ENCODE measurements around the gene RNU1-2.
"Not testable (repeated sequence)": the region's sequence is repeated elsewhere in the genome, so short reads cannot be mapped to it uniquely, and the experiment has no call there.

Gene RNU1-2

DNA sequence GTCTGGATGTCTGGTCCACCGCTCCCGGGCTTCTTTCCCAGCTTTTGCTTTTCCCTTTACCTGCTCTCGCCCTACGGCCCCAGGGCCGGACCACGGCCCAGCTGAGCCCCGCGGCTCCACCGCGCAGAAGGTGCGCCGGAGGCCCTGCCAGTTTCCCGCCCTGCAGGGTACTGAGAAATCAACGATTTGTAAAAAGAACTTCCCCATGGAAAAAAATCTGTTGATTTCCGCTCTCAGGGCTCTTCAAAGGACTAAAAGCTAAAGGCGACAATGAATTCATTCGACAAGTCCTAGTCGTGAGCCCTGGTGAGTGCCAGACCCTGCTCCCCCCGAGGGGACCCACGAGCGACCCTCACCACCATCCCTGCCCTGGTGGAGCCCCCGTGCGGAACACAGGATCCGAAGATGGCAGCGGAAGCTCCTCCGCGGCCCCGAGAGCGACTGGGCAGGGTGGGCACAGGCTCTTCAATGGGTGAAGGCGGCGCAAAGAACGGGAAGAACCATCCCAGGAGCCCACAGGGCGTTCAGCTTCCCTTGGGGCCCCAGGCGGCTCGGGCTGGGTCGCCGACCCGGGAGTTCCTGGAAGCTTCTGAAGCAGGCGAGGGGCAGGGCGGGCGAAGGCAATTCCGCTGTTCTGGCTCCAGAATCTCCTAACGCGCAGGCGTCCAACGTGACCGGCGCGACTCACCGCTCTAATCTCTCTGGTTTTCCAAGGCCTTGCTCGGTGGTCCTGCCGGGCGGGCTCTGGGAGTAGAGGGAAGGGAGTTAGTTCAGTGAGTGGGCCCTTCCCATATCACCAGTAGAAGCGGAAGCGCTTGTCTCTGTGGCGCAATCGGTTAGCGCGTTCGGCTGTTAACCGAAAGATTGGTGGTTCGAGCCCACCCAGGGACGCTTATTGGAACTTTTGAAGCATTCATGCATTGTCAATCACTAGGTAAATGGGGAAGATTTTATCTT is 6.6 kb upstream of the RNU1-2 start:
- no peak for DNase-seq

DNA sequence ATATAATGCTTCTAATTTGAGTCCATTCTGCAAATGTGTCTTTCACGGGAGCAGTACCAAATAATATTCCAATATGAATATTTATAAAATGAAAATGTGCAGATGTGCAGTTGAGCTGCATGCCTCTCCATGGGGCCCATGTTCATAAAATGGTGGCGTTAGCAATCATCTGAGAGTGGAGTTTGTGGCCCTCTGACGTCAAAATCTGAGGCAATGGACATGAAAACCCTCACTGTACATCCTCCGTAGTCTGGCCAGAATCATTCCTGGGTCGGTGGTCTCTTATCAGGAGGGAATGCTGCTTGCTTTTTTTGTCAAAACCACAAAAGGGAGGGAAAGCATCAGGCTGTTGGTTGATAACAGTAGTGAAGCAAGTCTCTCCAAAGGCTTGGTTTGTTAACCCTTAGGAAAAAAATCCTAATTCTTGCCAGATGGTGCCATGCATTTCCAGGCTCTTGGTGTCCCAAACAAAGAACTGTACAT is 5.2 kb upstream of the RNU1-2 start:
- DNase-seq, result not testable (repeated sequence)

DNA sequence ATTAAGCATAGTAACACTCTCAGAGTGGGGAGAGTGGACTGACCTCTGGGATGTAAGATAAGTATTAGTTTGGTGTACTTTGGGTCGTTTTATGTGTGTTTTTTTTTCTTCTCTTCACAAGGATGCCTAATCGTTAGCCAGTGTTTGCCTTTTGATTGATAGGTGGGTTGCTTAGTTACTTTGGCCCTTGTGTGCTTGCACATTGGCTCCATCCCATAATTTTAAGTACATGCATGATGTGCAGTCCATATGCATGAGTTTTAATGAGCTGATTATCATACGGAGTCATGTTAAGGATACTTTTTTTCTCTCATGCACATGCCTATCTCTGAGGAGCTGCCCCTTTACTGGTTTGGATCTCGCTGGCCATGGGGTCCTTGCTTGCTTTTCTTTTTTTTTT is 4.7 kb upstream of the RNU1-2 start:
- not testable (repeated sequence) for DNase-seq

DNA sequence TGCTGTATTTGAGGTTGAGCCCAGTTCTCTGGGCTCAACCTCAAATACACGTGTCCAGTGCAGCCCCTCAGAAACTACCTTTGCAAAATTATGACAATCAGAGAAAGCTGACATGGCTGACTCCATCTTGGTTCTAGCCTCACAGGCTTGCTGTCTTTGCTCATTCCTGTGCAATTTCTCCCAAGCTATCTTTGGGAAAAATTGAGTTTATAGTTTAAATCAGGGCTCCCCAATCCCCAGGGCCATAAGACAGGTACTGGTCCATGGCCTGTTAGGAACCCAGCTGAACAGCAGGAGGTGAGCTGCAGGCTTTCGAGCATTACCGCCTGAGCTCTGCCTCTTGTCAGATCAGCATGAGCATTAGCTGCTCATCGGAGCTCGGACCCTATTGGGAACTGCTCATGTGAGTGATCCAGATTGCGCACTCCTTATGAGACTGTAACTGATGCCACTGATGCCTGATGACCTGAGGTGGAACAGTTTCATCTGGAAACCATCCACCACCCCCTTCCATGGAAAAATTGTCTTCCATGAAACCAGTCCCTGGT is 2.7 kb upstream of the RNU1-2 start:
- not testable (repeated sequence) for DNase-seq

DNA sequence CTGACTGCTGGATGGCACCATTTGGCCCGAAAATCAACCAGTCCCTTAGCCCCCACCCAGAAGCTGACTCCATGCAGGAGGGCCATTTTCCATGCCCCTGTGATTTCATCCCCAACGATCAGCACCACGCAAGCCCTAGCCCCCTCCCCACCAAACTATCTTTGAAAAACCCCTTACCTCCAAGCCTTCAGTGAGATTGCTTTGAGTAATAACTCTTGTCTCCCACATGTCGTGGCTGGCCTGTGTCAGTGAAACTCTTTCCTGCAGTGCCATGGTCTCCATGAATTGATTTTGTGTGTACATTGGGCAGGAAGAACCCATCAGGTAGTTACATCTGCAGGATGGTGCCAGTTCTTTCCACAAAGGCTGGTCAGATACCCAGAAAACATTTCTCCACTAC is 2.0 kb upstream of the RNU1-2 start:
- DNase-seq, result not testable (repeated sequence)

DNA sequence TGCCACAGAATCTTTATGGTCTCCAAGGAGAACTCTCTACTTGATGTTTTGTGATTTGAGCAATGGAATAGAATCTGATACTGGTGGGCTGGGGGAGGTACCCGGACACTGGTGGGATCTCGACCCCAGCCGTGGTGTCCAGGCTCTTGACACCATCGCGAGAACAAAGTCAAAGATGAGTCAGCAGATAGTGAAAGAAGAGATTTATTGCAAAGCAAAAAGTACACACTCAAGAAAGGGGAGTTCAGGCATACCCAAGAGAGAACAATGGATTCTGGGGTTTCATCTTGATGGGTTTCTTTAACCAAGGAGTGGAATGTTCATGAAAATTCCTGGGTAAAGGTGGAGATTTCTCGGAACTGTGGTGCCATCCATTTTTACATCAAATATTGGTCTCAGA is 1.4 kb upstream of the RNU1-2 start:
- not testable (repeated sequence) for DNase-seq

DNA sequence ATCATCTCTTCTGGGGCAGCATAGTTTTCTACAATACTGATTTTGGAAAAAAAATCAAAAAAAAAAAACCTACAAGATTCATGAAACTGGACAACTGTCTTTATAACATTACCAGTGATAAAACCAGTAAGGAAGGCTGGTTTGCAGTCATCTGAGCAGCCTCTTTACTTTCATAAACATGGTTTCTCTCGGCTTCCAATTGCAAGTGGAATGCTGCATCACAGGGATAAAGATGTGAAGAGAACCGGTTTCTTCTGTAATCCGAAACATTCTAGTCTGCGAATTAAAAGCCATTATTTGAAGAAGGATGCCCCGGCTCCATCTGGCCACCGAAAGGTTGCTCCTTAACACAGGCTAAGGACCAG is 565 bp upstream of the RNU1-2 start:
- DNase-seq, result not testable (repeated sequence)

DNA sequence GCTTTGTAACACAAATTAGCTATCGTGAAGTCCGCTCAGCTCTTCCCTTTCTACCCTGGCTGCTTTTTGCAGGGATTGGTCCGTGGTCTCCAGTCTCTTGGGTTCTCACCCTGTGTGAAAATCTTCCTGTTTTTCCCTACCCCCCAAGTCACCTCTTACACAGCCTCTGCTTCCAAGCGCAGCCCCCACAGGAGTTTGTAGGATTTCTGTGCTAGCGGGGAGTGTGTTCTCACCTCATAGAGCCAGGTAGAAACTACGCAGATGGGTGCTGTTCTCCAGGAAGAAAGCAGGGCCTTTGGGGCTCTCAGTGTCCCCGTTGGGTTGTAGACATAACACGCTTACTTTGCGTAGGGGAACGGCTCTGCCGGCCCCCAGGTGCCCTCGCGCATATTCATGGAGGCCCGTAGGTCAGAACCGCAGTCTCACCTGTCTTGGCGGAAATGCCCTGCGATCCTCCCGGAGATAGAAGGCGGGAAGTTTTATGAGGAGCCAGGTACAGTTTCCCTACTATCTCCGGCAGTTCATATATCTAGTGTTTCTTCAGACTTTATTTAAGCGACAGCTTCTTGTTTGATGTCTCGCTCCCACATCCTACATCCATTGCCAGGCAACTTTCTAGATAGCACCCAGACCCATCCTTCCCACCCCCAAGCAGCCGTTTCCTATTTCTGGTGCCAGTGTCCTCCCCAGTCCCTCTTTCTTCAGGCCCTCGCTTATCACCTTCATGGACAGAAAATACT is 706 bp downstream of the RNU1-2 start:
- not testable (repeated sequence) for DNase-seq

DNA sequence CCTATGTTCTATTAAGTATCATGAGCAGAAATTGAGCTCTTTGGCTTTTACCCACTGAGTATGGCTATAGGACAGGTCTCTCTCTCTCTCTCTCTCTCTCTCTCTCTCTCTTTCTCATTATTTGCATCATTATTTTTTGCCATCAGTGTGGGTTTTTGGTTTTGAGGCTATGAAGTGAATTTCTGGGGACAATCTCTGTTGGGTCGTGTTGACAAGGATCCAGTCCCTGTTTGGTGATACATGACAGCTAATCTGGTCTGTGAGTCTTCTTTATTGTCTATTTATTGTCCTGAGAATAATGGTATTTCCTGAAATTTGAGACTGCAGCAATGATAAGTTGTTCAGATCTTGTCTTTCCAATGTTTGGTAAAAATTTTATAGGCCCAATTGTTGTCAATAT is 1.9 kb downstream of the RNU1-2 start:
- DNase-seq, result not testable (repeated sequence)

DNA sequence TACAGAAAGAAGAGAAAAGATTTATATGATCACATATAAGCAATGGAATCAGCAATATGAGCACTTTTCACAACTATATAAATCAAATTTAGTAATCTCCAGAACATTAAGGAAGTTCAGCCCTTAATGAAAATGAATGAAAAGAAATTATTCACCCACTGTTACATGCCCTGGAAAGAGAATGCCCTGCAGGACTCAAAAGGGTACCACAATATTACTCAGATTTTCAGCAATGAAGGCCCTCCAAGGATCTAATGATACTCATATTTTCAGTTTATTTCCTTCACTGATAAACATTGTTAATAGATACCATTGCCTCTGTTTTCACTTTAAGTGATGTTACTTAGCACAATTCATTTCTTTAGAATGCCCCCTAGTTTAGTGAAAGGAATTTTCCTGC is 2.5 kb downstream of the RNU1-2 start:
- not testable (repeated sequence) for DNase-seq

DNA sequence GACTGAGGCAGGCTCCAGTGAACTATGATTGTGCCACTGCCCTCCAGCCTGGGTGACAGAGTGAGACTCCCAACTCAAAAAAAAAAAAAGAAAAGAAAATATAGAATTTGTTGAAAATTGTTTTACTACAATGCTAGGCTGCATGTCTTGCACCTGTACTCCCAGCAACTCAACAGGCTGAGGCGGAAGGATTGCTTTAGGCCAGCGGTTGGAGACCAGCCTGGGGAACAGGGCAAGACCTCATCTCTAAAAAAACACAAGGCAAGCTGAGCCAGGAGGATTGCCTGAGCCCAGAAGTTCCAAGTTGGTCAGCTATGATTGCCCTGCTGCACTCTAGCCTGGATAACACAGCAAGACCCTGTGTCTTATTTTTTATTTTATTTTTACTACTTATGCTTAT is 3.2 kb downstream of the RNU1-2 start:
- DNase-seq, result not testable (repeated sequence)

DNA sequence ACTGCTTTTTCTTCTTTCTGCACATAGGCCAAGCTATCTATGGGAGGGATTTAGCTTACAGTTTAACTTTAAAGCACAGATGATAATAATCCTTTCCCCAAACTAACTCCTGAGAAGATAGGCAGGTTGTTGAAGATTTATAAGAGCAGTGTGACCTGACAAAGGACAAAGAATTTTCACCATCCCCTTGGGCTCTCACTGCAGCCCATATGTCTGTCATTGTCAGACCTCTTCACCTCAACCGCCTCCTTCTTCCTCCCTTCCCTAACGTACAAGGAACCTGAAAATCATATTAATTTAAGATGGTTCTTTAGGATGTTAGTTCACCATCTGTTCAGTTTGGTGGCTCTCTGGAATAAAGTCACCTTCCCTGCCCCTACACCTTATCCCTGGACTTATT is 5.0 kb downstream of the RNU1-2 start:
- DNase-seq, result no peak

DNA sequence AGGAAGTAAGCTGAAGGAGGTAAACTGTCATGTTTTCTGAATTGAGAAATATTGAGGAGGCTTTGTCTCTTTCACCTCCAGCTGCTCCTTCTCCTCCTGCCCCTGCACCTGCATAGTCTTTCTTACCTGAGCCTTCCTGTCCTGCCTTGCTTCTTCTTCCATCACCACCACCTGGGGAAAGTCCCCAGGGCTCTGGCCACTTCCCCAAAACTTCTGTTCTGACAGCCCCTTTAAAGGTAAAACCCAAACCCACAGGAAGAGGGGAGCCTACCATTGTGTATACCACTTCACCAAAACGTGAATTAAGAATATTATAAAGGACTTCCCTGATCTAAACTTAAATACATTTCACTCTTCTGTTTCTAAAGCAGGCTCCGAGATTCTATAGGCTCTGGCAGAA is 5.6 kb downstream of the RNU1-2 start:
- DNase-seq, result not testable (repeated sequence)

DNA sequence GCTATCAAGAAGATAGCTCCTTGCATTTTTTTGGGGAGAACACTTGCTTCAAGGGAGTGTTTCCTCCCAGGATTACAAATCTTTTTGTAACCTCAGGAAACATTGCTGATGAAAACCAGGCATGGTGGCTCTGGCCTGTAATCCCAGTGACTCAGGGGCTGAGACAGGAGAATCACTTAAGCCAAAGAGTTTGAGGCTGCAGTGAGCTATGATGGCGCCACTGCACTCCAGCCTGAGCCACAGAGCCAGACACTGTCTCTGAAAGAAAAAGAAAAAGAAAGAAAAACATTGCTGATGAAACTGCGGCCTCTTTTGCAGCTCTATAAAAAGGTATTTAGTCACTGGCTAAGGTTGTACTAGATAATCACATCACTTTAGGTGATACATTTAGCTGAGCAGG is 7.3 kb downstream of the RNU1-2 start:
- no peak for DNase-seq

DNA sequence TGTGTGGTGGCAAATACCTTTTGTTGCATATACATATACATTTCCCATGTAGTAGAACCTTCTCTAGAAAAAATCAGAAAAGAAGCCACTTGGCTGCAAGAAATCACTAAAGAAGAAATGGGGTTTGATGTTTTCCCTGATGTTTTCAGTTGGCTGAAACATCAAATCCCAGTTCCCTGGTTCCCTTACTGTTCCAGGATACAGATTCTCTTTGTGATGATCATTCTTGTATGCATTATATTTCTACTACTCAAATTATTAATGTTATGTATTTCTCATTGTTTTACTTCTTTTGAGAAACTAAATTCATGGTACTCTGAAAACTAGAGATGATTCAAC is 7.6 kb downstream of the RNU1-2 start:
- no peak for DNase-seq

DNA sequence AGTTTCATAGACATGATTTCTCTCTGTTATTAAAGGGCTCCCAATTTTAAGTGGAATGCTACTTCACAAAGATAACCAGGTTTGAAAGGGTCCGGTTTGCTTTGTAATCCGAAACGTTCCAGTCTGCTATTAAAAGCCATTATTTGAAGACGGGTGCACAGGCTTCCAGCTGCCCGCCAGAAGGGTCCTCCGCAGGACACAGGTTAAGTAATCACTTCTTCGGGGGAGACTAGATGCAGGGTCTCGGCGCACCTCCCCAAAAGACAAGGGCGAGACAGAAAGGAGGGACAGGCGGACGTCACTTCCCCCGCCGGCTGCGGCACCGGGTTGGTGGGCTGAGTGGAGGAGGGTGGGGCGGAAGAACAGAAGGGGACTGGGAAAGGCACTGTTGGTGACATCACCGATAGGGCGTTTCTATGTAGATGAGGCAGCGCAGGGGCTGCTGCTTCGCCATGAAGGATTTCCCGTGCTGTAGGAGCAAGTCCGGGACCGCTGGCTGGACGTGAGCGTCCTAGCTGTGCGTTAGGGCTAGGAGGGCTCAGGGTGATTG is 8.9 kb downstream of the RNU1-2 start:
- peak; percentile 91 for DNase-seq

DNA sequence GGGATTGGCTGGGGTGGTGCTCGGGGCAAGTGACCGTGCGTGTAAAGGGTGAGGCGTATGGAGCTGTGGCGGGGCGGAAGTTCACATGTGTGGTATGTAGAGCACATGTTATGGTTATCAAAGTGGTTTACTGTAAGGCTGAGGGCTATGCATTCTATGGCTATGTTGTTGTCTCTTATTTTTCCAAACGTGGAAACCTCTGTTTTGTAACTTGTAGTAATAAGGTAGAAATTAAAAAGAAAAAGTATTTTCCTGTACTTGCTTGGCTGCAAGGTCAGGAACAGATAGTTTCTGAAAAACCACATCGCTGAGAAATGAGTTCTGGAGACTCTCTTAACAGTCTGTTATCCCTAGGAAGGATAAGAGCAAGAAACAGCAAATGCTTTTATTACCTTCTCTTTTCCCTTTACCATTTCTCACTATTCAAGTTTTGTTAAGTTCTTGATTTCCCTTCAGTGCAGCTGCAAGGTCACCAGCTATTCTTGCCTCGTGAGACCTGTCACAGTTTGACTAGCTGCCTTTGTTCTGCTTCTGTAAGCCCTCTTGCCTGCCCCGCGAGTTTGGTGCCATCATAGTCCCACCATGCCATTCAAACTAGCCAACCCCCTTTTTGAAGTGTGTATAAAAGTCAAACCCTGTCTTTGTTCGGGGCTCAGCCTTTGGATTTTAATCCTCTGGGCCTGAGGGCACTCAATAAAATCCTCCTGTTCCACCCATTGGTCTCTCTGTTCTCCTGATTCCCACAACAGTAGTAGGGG is 9.5 kb downstream of the RNU1-2 start:
- DNase-seq, result peak; percentile 73

DNA sequence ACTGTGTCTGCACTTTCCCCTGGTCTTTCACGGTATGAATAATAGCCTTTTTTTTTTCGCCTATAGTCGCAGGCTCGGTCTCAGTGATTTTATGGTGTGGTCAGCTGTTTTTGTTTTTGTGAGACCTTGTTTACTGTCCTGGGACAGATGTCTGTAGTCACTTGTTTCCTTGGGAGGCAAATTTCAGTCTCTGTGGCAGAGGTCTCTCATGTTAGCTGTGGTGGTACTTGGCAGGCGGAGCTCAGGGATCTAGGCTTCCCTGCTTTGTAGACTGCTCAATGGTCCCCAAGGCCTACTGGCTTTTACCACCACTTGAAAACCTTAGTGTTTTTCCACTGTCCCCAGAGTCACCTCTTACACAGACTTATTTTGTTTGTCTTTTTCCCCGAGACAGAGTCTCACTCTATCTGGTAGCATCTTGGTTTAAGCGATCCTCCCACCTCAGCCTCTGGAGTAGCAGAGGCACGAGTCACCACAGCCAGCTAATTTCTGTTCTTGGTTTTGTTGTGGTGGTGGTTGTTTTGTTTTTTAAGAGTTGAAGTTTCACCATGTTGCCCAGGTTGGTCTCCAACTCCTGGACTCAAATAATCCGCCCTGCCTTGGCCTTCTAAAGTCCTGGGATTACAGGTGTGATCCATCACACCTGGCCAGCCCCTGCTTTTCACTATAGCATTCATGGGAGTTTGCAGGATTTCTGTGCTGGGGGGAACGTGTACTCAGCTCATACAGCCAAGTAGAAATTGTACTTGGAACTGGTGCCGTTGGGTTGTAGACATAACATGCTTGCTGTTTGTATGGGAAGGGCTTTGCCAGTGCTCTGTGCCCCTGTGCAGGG is 10.3 kb downstream of the RNU1-2 start:
- no peak for DNase-seq

DNA sequence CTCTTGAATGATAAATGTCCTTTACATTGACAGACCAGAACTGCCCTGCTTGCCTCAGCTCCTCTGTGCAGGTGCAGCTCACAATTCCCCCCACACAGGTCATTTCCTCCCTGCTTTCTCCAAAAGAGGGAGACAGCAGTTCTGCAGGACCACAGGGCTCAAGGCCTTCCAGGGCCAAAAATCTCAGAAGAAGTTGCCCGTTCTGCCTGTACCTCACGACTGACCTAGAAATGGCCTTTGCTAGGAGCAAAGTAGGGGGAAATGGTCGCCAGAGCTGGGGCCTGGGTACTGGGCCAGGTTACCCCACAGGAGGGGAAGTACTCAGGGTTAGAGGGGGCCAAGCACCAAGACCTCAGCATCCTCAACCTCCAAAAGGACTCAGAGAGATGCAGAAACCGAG is 11.1 kb downstream of the RNU1-2 start:
- DNase-seq, result no peak

DNA sequence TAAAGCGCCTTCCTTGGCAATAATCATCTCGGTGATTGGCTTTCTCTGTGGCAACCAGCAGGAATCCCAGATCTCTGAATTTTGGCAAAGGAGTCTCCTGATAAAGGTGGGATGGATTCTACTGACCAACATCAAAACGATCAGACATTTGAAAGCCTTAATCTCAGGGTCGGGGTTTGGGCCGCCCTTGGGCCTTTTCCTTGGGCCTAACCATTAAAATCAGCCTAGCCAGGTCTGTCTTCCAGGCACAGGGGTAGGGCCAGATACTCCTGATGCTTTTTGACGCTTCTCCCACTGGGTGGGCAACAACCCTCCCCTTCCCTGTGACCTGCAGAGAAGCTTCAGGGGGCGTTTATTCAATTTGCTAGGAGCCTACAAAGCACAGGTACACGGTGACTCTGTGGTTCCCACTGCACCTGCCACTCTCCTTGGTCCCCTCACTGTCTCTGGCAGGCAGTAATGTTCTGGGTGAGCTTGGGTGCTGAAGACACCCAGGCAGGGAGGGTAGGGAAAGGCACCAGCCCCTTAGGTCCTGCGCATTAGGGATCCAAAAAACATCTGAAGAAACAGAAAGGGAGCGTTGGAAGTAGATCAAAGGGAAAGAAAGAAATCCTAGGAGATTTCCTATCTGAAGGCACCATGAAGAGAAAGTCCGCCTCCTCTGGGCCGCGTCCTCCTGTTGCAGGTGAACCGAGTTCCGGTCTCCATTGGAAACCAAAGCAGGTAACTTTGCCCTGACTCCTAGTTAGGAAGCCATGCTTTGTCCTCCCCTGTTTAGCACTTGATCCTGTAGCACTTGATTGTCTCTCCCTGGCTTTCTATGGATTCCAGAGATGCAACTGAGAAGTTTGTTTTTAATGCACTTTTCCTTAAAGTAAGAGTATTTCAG is 12.3 kb downstream of the RNU1-2 start:
- no peak for DNase-seq
